Stimulated activated CD8-positive, alpha-beta memory T cell treated with anti-CD3 and anti-CD28 coated beads, Interleukin-4, amount 100 ng/mL, for 4 hours (primary cell): ENCODE measurements around the gene FAM13C.

ENCODE experiments used
- DNase-seq, 2 donors: peaks; one replicate each; pipeline ENCODE4 v3.0.0-alpha.2; 2020; ENCODE audit warnings: low read depth in 2 of 2, low spot score in 1 of 2

FAM13C gene

DNA sequence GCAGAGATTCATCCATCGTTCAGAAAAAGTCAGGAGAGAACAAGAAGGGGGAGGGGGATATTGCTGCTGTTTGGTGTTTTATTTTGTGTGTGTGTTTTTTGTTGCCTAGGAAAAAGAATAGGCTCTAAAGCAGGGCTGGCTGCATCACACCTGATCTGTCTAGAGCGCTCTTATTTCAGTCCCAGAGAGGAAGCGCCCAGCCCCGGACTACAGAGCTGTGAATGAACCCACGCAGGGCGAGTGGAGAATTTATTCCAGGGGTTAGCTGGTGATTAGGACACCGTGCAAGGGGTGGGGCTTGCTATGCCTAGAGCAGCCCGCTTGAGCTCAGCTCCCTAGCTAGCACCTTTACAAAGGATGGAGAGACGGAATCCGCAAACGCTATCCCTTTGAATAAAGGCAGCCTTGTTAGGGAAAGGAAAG lies 621 bp upstream of the FAM13C start:
- no peak for DNase-seq

DNA sequence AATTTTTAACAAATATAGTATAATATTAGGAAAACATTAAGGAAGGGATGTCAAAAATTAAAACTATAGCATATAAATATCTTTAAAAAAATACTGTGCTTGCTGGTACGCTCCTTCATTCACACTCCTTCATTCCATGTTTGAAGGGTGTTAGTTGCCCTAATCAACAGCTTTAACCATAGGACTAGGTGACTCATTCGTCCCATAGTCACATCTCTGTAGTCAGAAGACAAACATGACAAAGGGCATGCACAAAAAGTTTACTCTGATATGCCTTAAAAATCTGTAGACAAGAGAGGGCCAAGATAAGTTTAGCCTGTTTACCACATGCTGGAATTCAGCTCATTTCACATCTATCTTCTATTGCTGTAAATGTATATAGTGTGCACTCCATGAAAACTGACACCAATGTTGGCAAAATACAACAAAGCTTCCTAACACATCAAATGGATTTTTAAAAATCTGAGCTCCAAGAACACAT lies 646 bp downstream of the FAM13C start:
- no peak for DNase-seq

DNA sequence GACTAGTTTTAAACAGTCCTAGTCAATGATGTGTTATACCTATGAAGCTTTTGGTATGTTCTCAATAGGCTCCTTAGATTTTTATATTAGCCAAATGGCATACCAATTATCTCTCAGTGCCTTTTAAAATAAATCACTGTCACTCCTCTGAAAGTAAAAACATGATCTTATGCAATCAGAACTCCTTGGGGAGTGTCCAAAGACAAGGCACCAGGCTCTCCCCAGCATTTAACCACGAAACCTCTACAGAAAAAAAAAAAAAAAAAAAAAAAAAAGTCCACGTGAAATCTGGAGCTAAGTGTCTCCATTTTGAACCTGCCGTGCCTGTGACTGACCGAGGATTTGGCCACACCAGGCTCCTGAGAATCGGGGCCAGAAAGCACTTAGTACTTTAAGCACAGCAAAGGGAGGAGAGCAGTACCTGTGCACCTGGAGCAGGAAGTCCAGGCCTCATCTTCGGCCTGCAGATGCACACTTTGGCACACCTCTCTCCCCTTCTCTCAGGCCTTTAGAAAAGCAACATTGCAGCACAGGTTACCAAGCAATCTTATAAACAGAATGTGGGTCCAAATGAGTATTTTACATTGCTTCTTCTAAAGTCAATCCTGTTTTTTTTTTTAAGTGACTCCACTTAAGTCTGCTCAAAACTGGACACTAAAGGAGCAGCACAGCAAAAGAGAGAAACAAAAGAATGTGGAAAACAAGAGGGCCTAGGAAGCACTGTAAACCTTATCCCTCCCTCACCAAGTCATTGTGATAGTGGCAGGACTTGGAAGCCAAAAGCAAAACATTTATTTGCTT lies 1.5 kb downstream of the FAM13C start:
- DNase-seq = no peak

DNA sequence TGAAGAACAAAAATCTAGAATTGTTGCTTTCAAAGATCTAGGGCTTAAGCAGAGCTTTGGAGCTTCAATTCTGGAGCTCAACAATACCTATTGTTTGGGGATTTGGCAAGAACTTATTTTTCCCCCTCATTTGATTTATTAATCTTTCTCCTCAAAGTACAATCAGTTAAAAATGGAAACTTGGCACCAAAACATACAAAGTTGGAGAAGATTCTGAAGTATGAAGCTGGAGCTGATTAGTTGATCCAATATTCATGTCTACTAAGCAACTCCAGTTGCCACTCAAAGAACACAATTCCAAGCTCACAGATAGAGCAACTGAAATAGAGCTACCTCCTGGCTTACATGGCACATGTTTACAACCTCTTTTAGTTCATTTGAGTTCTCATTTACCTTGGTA lies 3.8 kb downstream of the FAM13C start:
- DNase-seq = no peak

DNA sequence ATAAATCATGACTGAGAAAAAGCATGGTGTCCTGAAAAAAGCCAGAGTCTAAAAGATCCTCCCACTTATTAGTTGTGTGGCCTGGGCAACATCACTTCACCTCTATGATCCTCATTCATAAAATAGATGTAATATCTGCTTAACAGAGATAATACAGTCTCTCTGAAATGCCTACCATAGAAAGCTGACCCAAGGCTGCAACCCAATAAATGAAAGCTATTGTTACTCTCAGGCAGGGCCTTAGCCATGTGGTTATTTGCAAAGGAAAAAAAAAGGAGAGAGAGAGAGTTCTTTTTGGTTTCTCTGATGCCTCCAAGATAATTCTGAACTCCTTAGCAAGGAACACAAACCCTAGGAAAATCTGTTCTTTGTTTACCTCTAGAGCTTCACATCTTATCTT lies 7.9 kb downstream of the FAM13C start:
- DNase-seq = no peak

DNA sequence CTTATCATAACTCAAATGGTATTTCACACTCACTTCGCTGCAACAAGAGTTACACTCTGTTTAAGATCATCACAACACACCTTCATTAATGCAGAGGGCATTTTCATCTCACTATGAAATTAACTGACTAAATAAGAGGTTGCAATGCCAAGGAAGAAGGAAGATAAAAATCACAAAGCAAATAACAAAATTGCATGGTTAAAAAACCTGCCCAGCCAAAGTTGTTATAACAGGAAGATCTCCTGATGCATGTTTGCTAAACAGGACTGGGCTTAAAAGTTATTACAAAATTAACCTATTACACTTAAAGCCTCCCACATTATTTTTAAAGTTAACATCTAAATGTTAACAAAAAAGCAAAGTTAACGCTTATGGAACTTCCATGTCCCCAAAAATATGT lies 11.8 kb downstream of the FAM13C start:
- no peak for DNase-seq

DNA sequence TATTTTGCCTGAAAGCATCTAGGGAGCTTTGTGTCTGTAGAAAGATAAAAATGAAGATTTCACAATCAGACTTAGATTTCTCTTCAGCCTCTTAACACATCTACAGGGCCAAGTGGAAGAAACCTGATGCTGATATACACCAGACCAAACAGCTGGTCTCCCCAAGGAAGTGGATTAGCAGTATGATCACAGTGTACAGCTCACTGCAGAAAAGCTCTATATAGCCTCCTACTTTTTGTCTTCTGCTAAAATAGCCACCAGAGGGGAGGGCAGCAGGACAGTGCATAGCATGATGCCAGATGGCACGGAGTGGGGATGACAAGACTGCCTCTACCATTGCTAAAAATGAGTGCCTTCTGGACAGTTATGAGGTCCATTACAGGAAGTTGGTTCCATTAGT lies 16.0 kb downstream of the FAM13C start:
- DNase-seq = no peak

DNA sequence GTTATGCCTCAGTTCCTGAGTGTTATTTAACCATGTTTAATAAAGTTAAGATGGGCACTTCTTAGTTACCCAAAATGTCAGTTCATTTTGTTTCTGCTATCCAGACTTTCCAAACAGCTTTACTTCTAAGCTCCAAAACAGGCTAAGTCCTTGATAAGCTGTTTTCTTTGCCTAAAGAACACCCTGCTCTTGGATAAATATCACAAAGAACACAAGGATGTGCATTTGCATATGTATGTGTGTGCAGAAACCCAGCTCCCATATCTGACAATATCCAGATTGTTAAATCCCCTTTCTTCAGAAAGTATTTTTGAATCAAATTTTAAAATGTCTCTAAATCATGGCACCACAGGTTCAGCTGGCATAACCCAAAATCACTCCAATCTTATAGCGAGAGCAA lies 19.6 kb downstream of the FAM13C start:
- no peak for DNase-seq

DNA sequence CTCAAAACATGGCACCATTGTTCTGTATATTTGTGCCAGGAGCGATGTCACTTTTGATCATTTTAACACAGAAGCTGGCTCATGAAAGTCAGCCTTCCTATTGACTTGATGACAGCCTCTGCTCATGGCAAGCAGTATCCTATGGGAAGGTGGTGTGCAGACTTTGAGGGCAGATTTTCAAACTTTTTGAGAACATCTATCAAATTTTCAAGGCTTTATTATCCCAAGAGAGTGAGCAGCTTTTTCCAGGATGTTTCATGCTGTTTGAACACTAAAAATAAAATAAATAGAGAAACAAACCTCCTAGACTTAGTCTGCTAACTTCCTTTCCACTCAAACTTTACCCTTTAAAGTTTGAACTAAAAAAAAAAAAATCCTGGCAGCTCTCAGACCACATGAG lies 20.3 kb downstream of the FAM13C start:
- no peak for DNase-seq

DNA sequence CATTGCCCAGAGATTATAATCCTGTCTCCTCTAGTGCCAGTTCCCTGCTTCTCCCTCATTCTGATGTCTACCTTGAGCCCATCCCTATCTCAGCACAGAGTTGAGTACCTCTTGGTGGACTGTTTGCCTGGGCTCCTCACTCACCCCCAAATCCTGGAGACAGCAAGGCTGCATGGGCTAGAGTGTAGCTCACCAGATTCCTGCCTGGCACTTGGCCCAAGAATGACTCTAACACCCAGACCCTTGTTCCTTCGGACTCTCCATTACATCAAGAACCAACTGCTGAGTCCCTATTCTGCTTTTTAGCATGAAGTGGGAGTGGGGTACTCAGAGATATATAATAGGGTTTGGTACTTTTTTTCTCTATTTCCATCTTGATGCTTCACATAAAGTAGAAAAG lies 22.1 kb downstream of the FAM13C start:
- DNase-seq = no peak

DNA sequence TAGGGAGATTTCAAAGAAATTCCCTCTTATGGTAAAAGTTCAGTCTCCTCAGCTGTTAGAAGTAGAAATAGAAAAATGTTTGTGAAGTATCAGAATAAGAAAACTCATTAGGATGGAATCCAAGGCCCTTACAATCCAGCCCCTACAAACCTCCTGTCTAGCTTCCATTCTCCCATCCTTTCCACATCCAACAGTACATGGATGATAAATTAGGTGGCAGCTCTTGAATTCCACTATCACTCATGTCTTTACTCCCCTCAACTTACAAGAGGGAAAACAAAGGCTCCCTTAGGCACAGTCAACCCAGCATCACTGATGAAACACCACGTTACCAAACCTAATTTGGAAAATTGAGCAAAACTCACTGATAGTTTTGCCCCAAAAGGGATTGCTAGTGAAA lies 23.0 kb downstream of the FAM13C start:
- no peak for DNase-seq

DNA sequence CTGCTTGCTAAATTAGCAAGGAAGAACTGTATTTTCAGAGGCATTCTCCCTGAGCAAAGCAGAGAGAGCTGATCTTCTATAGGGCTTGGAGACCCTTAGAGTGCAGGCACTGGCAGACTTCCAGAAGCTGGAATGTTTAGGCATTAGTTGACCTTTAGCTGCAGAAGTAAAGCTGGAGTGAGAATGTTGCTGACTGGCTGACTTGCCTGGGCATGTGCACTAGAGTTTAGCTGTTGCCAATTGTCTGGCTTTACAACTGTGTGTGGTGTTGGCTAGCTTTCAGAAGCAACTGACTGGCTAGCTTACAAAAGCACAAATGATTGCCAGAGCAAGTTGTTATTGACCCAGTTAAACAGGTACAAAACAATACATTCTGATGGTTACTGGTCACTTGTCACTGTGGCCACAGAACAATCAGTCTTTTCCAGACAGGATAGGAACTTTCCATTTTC lies 25.1 kb downstream of the FAM13C start:
- no peak for DNase-seq

DNA sequence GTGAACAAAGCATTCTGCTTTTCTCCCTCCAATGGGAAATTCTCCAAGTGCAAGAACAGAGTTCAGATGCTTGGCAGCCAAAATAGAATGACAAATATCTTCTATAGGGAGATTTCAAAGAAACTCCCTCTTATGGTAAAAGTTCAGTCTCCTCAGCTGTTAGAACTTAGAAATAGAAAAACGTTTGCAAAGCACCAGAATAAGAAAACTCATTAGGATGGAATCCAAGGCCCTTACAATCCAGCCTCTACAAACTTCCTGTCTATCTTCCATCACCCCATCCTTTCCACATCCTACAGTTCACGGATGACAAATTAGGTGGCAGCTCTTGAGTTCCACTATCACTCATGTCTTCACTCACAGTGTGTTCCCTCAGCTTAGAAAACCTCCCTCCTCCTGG lies 25.7 kb downstream of the FAM13C start:
- no peak for DNase-seq

DNA sequence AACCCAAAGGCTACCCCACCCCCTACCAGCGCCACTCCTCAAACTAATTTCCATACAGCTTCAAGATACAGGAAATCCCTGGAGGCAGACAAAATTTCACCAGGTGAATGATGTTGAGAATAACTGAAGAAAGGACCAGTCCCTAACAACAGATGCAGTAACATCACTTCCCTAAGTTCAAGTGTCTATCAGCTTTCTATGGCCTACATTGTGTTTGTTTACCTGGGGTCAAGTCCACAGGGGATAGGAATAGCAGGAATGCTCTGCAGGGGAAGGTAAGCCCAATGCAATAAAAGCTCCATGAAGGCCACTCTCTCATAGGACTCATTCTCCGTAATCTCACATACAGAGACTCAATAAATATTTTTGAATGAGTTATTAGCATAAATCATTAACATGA lies 26.9 kb downstream of the FAM13C start:
- no peak for DNase-seq

DNA sequence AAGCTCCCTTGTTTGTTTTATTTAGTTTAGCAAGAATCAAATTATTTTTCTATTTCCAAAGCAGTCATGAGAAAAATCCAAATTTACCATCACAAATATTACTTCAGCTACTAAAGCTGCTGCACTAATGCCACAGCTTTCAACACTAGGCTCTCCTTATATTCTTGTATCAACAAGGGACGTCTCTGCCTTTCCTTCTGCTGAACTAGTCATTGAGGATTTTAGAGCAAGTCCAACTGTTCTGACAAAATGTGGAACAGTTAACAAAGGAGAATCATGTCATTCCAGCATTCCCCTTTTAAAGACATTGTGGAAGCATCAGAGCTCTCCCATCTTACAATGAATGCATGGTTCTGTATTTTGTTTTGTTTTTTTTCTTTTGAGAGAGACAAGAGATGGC lies 28.6 kb downstream of the FAM13C start:
- no peak for DNase-seq

DNA sequence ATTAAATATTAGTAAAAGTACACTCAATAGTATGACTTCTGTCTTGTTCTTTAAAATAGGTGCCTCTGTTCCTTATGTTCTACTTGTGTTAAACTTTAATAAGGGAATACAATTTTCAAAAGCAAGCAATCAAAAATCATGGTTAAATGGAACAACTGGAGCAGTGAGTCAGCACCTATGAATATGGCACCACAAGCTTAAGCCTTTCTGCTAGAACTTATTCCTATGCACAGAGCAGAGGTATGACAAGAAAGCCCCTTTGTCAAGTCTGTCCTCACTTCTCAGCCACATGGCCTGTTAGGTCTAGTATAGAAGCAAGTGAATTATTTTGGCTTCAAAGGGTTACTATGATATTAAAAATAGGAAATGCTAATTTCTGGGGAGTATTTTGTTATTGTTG lies 29.8 kb downstream of the FAM13C start:
- no peak for DNase-seq

DNA sequence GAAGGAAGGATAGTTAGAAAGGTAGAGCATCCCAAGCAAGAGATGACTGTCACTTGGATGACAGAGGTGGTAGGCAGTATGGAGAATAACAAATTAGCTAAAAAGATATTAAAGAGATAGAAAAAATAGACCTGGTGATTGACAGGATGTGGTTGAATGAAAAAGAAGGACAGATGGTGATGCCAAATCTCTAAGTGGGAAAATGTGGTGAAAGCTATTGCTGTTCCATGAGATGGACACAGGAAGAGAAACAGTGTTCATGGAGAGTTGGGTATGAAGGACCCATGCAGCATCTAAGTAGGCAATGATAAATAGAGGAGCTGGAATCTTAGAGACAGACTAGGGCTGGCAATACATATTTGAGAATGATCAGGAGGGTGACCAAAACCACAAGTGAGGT lies 30.7 kb downstream of the FAM13C start:
- no peak for DNase-seq

DNA sequence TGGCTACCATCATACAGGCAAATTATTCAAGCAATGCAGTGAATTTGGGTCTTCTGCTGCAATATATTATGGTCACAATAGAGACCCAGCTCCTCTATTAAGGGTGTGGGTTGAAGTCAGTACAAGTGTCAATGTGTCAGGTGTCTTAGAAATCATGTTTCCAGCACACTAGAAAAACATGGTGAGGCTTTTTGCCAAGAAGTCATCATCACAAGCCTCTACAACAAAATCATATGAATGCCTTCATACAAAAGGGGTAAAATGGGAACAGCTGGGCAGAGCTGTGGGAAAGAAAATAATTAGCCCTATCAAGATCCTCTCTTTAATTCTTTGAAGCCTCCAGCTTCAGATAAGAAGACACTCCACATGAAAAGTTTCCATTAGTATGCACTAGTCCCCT lies 37.2 kb downstream of the FAM13C start:
- DNase-seq = no peak

DNA sequence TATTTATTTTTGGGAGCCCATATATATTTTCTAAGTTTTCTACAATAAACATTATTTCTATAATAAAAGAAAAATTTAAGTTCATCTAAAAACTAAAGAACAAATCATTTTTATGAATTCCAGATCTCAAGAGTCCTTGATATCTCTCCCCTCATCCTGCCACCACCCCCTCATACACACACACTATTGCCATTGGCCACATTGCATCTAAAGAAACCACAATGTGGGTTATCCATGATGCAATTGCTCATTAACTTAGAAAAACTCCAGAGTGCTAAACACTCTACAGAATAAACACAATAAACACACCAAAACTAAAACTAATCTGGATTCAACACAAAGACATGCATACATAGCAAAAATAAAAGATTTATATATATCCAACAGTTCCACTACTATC lies 37.8 kb downstream of the FAM13C start:
- no peak for DNase-seq

DNA sequence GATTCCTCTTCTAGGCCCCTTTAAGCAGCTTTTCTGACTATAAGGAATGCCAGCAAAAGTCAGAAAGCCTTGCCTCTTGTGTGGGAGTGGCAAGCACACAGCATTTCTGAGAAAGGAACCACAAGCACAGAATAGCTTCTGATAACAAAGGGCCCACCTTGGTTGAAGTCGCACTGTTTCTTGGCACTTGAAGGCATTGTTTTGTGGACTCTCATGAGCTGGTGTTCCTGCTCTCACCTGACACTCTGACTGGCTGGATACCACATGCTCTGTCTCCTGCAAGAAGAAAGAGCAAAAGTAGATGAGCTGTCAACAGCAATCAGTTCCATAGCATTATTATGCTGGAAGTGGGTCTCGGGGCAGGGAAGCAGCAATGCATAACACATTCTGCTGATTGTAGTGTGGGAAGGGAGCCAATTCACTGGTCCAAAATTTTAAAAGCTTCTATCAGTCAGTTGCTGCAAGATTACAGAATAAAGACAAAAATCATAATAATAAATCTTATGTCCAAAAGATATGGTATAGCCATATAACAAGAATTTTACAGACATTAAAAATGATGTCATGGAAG lies 38.4 kb downstream of the FAM13C start:
- DNase-seq = no peak

DNA sequence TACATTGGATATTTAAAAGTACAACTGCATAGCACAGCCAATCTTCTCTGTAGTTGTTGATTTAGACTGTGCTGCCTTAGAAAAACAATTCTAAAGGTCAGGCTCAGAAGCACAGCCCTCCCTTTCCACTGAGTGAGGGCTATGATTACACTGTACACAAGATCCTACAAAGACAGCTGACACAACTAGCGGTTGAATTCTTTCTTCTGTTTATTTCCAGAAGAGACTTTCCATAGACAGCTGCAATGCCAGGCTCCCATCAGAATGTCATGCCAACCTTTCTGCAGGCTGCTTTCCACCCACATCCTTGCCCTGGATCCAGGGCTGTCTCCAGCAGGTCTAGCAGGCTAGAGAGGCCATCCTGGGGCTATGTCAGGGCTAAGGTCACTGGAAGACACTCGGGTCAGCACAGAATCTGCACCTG lies 39.3 kb downstream of the FAM13C start:
- DNase-seq = no peak

DNA sequence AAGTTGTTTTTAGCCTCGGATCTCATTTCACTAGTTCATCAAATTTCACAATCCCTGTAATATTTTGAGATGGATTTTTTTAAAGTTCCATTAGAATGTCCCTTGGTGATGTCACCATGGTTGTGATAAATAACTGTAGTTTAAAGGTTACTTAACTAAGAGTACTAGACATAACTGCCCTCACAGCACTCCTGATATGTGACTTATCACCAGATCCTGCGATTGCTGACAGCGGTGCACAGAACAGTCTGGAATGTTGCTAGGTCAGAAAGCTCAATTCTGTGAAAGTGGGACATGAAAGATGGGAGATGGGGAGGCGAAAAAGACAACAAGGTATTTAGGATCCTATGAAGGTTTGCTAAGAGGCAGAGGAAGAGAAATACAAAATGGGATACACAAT lies 40.2 kb downstream of the FAM13C start:
- no peak for DNase-seq

DNA sequence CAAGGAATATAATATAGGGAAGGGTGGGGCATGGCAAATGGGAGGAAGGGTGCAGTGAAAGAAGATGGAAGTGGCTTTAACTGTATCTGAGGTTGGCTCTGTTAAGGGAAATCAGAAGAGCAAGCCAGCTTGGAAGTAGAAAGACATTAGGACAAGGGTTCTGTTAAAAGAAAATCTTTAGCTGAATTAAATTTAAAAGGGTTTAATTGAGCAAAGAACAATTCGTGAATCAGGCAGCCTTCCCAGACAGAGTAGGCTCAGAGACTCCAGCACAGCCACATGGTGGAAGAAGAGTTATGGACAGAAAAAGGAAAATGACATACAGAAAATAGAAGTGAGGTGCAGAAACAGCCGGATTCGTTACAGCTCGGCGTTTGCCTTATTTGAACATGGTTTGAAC lies 42.0 kb downstream of the FAM13C start:
- DNase-seq = no peak
